ENCODE data around the gene CPNE2.

Gene CPNE2

DNA sequence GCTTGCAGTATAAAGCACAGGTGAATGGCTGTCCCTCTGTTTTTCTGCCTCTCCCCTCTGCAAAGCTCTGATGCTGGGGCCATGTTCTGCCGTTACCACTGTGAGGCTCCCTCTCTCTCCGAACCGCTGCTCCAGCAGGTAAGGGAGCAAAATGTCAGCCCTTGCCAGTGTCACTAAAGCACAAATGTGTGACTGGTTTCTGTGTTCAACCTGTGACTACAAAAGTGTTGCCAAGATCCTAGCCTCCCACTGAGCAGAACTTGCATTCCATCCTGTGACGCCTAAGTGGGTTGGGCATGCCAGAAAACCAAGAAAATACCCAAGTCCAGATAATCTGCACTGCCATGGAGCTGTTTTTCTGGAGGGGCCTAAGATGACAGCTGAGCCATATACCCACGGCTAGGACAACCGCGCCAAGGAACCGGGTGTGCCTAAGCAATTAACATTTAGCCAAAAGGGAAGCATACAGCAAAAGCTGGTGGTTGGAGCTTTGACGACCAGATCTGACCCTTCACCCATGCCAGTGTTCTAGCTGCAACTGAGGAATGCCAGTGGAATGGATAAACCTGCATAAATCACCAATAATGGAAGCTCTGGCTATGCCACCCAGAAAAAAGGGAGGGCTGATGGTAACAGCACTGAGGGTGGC, 58.4 kb downstream of the CPNE2 start:
- peak; percentile 39 for DNase-seq
- Histone ChIP-seq H3K79me2 (ENCODE audit: control insufficient read depth, insufficient read depth, low read length) (no peaks in the 10 kb centered on the region), H3K56ac (ENCODE audit: low read length) (no peak overlapping the region), H3K4me1 (ENCODE audit: control insufficient read depth, low read depth, low read length) (peaks cover 8% of the 10 kb centered on the region), H4K5ac (ENCODE audit: low read length) (no peak overlapping the region), H3K4ac (ENCODE audit: low read depth, low read length) (no peak overlapping the region), H2AK5ac (ENCODE audit: low read length) (no peak overlapping the region), H3K18ac (ENCODE audit: low read length) (no peak overlapping the region), H3K79me1 (ENCODE audit: low read length) (no peaks in the 10 kb centered on the region), H2BK5ac (ENCODE audit: low read length) (no peak overlapping the region), H2BK120ac (ENCODE audit: low read depth, low read length) (no peak overlapping the region), H4K8ac (ENCODE audit: low read depth, low read length) (no peak overlapping the region), H3K4me3 (ENCODE audit: low read length) (no peak overlapping the region), H3K4me2 (ENCODE audit: low read length) (no peak overlapping the region), H2BK15ac (replicated peaks; ENCODE audit: low read depth) (no peak overlapping the region), H3K36me3 (ENCODE audit: control insufficient read depth, insufficient read depth, low read length) (peaks cover 2% of the 10 kb centered on the region), H3K27me3 (ENCODE audit: insufficient read depth, low read length, poor library complexity) (no peaks in the 10 kb centered on the region), H3K23ac (ENCODE audit: low read length) (no peak overlapping the region), H3K9ac (ENCODE audit: low read length) (no peak overlapping the region), H3K27ac (ENCODE audit: low read depth, low read length) (no peak overlapping the region)
- WGBS (ENCODE audit: extremely low coverage, insufficient coverage, low lambda C conversion rate) = no CpG with 5 or more reads among the region's 9 CpGs

DNA sequence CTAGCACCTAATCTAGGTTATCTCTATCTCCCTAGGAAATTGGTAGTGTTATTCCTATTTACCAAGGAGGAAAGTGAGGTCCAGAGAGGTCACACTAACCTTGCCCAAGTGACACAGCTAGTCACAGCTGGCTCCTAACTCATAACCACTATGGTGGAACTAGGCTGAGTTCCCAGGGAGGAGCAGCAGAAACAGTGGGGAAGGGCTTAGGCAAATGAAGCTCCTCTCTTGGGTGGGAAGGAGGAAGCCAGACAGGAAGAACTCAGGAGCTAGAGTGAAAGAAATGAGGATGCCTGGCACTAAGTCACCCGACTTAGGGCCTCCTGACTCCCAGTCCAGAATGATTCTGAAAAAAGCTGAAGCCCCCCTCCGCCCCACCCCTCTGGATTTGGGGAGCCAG, 59.0 kb downstream of the CPNE2 start:
- Histone ChIP-seq H2BK5ac (ENCODE audit: low read length) (no peak overlapping the region), H3K27ac (ENCODE audit: low read depth, low read length) (no peak overlapping the region), H3K4ac (ENCODE audit: low read depth, low read length) (no peak overlapping the region), H3K4me3 (ENCODE audit: low read length) (no peak overlapping the region), H3K36me3 (ENCODE audit: control insufficient read depth, insufficient read depth, low read length) (peaks cover 2% of the 10 kb centered on the region), H2AK5ac (ENCODE audit: low read length) (no peak overlapping the region), H4K8ac (ENCODE audit: low read depth, low read length) (no peak overlapping the region), H3K9ac (ENCODE audit: low read length) (no peak overlapping the region), H3K18ac (ENCODE audit: low read length) (no peak overlapping the region), H3K56ac (ENCODE audit: low read length) (no peak overlapping the region), H3K4me1 (ENCODE audit: control insufficient read depth, low read depth, low read length) (peaks cover 8% of the 10 kb centered on the region), H2BK15ac (replicated peaks; ENCODE audit: low read depth) (no peak overlapping the region), H4K5ac (ENCODE audit: low read length) (no peak overlapping the region), H3K23ac (ENCODE audit: low read length) (no peak overlapping the region), H3K79me2 (ENCODE audit: control insufficient read depth, insufficient read depth, low read length) (no peaks in the 10 kb centered on the region), H3K4me2 (ENCODE audit: low read length) (no peak overlapping the region), H2BK120ac (ENCODE audit: low read depth, low read length) (no peak overlapping the region), H3K79me1 (ENCODE audit: low read length) (no peaks in the 10 kb centered on the region), H3K27me3 (ENCODE audit: insufficient read depth, low read length, poor library complexity) (no peaks in the 10 kb centered on the region)
- no CpG with 5 or more reads among the region's 2 CpGs for WGBS (ENCODE audit: extremely low coverage, insufficient coverage, low lambda C conversion rate)
- peak; percentile 54 for DNase-seq

DNA sequence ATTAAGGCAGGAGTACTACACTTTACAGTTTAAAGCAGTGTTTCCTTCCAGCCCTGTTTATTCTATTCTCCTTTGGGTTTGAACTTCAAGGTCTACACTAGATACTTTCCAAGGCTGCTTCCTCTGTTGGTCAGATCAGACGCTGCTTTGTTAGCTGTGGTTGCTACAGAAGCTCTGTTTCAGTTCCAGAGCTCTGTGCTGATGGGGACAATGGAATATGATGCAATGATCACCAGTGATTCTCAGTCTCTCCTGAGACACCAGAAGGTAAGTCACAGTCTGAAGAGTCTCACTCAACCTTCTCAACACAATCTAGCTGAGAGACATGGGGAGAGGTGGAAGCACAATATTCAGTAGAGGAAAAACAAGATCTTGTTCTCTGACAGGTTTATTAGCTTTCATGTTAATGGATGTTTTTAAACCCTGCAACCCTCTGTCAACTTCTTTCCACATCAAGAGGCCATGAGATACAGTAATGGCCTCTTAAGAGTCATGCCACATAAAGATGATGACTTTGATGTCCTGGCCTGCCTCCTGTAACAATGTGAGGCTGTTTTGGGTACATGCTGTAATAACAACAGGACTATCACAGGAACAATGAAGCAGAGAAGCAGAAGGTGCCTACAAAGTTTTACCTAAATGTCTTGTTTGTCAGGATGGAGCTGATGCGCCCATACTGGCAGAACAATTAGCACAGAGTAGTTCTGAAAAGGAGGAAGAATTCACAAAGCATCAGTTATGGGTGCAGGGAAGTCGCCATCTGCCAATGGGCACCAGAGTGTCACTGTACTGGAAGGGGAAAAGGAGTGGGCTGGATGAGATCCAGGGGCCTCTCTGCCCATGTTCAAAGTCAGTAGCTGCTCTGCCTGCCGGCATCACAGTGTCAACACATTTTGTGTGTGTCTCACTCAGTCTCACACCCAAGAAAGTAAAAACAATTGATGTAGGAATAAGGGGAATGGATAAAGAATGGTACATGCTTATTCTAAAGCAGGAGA, 60.0 kb downstream of the CPNE2 start:
- Histone ChIP-seq H3K79me1 (ENCODE audit: low read length) (no peaks in the 10 kb centered on the region), H3K4me1 (ENCODE audit: control insufficient read depth, low read depth, low read length) (peaks cover 8% of the 10 kb centered on the region), H3K36me3 (ENCODE audit: control insufficient read depth, insufficient read depth, low read length) (peaks cover 2% of the 10 kb centered on the region), H3K27me3 (ENCODE audit: insufficient read depth, low read length, poor library complexity) (no peaks in the 10 kb centered on the region), H3K9ac (ENCODE audit: low read length) (no peak overlapping the region), H3K27ac (ENCODE audit: low read depth, low read length) (no peak overlapping the region), H4K8ac (ENCODE audit: low read depth, low read length) (no peak overlapping the region), H3K4ac (ENCODE audit: low read depth, low read length) (no peak overlapping the region), H2BK120ac (ENCODE audit: low read depth, low read length) (no peak overlapping the region), H3K4me3 (ENCODE audit: low read length) (no peak overlapping the region), H3K56ac (ENCODE audit: low read length) (no peak overlapping the region), H2BK15ac (replicated peaks; ENCODE audit: low read depth) (no peak overlapping the region), H3K18ac (ENCODE audit: low read length) (no peak overlapping the region), H2BK5ac (ENCODE audit: low read length) (no peak overlapping the region), H3K4me2 (ENCODE audit: low read length) (no peak overlapping the region), H2AK5ac (ENCODE audit: low read length) (no peak overlapping the region), H4K5ac (ENCODE audit: low read length) (no peak overlapping the region), H3K79me2 (ENCODE audit: control insufficient read depth, insufficient read depth, low read length) (no peaks in the 10 kb centered on the region), H3K23ac (ENCODE audit: low read length) (no peak overlapping the region)
- WGBS (ENCODE audit: extremely low coverage, insufficient coverage, low lambda C conversion rate) = no CpG with 5 or more reads among the region's 4 CpGs
- no peak for DNase-seq

DNA sequence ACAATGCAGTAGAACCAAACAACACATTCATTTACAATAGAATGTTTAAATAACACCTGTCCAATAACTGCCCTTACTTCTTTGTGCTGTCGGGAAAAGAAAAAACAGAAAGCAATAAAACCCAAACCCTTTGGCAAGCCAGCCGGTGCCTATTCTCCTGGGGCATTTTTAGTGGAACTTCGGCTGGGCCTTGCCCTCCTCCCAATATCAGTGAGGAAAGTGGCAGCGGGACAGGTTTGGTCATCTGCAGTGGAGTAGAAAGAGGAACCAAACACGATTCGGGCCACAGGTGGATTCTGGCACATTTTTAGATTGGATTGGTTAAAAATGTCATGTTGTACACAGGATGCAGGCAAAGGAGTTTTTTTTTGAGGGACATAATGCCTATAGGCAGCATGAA, 61.5 kb downstream of the CPNE2 start:
- Histone ChIP-seq H3K9ac (ENCODE audit: low read length) (no peak overlapping the region), H3K27ac (ENCODE audit: low read depth, low read length) (no peak overlapping the region), H4K8ac (ENCODE audit: low read depth, low read length) (no peak overlapping the region), H3K18ac (ENCODE audit: low read length) (no peak overlapping the region), H3K36me3 (ENCODE audit: control insufficient read depth, insufficient read depth, low read length) (peaks cover 2% of the 10 kb centered on the region), H3K4me2 (ENCODE audit: low read length) (no peak overlapping the region), H4K5ac (ENCODE audit: low read length) (no peak overlapping the region), H2AK5ac (ENCODE audit: low read length) (no peak overlapping the region), H2BK120ac (ENCODE audit: low read depth, low read length) (no peak overlapping the region), H3K79me1 (ENCODE audit: low read length) (no peaks in the 10 kb centered on the region), H3K23ac (ENCODE audit: low read length) (no peak overlapping the region), H3K27me3 (ENCODE audit: insufficient read depth, low read length, poor library complexity) (no peaks in the 10 kb centered on the region), H2BK5ac (ENCODE audit: low read length) (no peak overlapping the region), H3K4me3 (ENCODE audit: low read length) (no peak overlapping the region), H3K56ac (ENCODE audit: low read length) (no peak overlapping the region), H2BK15ac (replicated peaks; ENCODE audit: low read depth) (no peak overlapping the region), H3K4me1 (ENCODE audit: control insufficient read depth, low read depth, low read length) (peaks cover 2% of the 10 kb centered on the region), H3K79me2 (ENCODE audit: control insufficient read depth, insufficient read depth, low read length) (no peaks in the 10 kb centered on the region), H3K4ac (ENCODE audit: low read depth, low read length) (no peak overlapping the region)
- WGBS (ENCODE audit: extremely low coverage, insufficient coverage, low lambda C conversion rate) = no CpG with 5 or more reads among the region's 6 CpGs
- DNase-seq = no peak

DNA sequence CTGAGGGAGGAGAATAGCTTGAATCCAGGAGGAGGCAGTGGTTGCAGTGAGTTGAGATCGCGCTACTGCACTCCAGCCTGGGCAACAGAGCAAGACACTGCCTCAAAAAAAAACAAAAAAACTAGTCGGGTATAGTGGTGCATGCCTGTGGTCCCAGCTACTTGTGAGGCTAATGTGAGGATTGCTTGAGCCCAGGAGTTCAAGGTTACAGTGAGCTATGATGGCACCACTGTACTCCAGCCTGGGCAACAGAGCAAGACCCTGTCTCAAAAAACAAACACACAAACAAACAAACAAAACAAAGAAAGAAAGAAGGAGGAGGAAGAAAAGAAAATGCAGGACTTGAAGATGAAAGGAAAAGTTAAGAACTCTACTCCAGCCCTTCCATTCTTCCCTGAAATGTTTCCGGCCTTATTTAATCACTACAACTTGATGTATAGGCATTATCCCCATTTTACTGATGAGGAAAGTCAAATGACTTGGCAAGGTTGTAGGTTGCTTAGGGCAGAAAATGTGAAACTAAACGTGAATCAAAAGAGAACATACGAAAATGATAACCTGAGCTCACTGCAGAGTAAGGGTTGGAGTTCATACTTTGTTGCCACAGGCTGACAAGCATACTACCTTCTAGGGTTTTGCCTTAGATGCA, 63.4 kb downstream of the CPNE2 start:
- Histone ChIP-seq H3K4ac (ENCODE audit: low read depth, low read length) (no peak overlapping the region), H2BK5ac (ENCODE audit: low read length) (no peak overlapping the region), H2BK120ac (ENCODE audit: low read depth, low read length) (no peak overlapping the region), H3K4me3 (ENCODE audit: low read length) (no peak overlapping the region), H2AK5ac (ENCODE audit: low read length) (no peak overlapping the region), H3K27me3 (ENCODE audit: insufficient read depth, low read length, poor library complexity) (no peaks in the 10 kb centered on the region), H4K8ac (ENCODE audit: low read depth, low read length) (no peak overlapping the region), H3K4me1 (ENCODE audit: control insufficient read depth, low read depth, low read length) (peaks cover 2% of the 10 kb centered on the region), H3K56ac (ENCODE audit: low read length) (no peak overlapping the region), H3K18ac (ENCODE audit: low read length) (no peak overlapping the region), H2BK15ac (replicated peaks; ENCODE audit: low read depth) (no peak overlapping the region), H4K5ac (ENCODE audit: low read length) (no peak overlapping the region), H3K9ac (ENCODE audit: low read length) (no peak overlapping the region), H3K23ac (ENCODE audit: low read length) (no peak overlapping the region), H3K36me3 (ENCODE audit: control insufficient read depth, insufficient read depth, low read length) (peaks cover 2% of the 10 kb centered on the region), H3K79me2 (ENCODE audit: control insufficient read depth, insufficient read depth, low read length) (no peaks in the 10 kb centered on the region), H3K79me1 (ENCODE audit: low read length) (no peaks in the 10 kb centered on the region), H3K4me2 (ENCODE audit: low read length) (no peak overlapping the region), H3K27ac (ENCODE audit: low read depth, low read length) (no peak overlapping the region)
- DNase-seq = no peak
- WGBS (ENCODE audit: extremely low coverage, insufficient coverage, low lambda C conversion rate) = no CpG with 5 or more reads among the region's 6 CpGs

Data from mesendoderm (in vitro differentiated cells).